GM23338 (cell line): ENCODE results near the gene OFD1. TPM values are rescaled to one million over a fixed set of nuclear protein-coding genes. Genes with fewer than 3 reads are reported as not detected.

Experiments
- ATAC-seq: fragments of 200-7000 bp; cut with Tn5 transposase; 3 replicates; pipeline ENCODE4 v1.9.1; 2020
- DNase-seq: peaks from one replicate; pipeline ENCODE4 v3.0.0-alpha.2; 2015; ENCODE audit warnings: low spot score
- H2AFZ ChIP-seq: fragments of 200-600 bp; sonication (generic); 2 replicates; pipeline ENCODE4 v1.8.0; 2016; ENCODE audit warnings: antibody characterized with exemption, mild to moderate bottlenecking, moderate library complexity
- H3F3A ChIP-seq: fragments of 200-600 bp; sonication (generic); replicated peaks from 2 replicates; pipeline ENCODE4 v1.8.0; 2017; ENCODE audit warnings: antibody characterized with exemption, mixed run types, low read depth
- H3K27ac ChIP-seq: fragments of 200-600 bp; sonication (generic); 2 replicates; pipeline ENCODE4 v1.6.1; 2016; ENCODE audit warnings: low read depth
- H3K27me3 ChIP-seq: fragments of 200-600 bp; sonication (generic); 2 replicates; pipeline ENCODE4 v1.8.0; 2016; ENCODE audit warnings: mild to moderate bottlenecking, mixed run types, moderate library complexity; ENCODE audit not compliant: insufficient read depth
- H3K36me3 ChIP-seq: fragments of 200-600 bp; sonication (generic); 2 replicates; pipeline ENCODE4 v1.8.0; 2016; ENCODE audit warnings: mild to moderate bottlenecking; ENCODE audit not compliant: insufficient read depth
- H3K4me1 ChIP-seq: fragments of 200-600 bp; sonication (generic); 2 replicates; pipeline ENCODE4 v1.8.0; 2016; ENCODE audit warnings: mild to moderate bottlenecking, moderate library complexity; ENCODE audit not compliant: insufficient read depth
- H3K4me2 ChIP-seq: fragments of 200-600 bp; sonication (generic); 2 replicates; pipeline ENCODE4 v1.7.1; 2017; ENCODE audit warnings: mixed run types
- H3K4me3 ChIP-seq: fragments of 200-600 bp; sonication (generic); 2 replicates; pipeline ENCODE4 v1.6.1; 2016; ENCODE audit warnings: mixed run types
- H3K79me2 ChIP-seq: fragments of 200-600 bp; sonication (generic); replicated peaks from 2 replicates; pipeline ENCODE4 v1.8.0; 2017; ENCODE audit warnings: mild to moderate bottlenecking; ENCODE audit not compliant: insufficient read depth
- H3K9me2 ChIP-seq: fragments of 200-600 bp; sonication (generic); 2 replicates; pipeline ENCODE4 v1.8.0; 2017; ENCODE audit not compliant: insufficient read depth
- H4K20me1 ChIP-seq: fragments of 200-600 bp; sonication (generic); replicated peaks from 2 replicates; pipeline ENCODE4 v1.8.0; 2017; ENCODE audit warnings: mild to moderate bottlenecking; ENCODE audit not compliant: insufficient read depth
- H3K27ac Mint-ChIP-seq: 2 replicates; pipeline ENCODE4 v1.8.0; 2020; ENCODE audit warnings: inconsistent platforms, mild to moderate bottlenecking, moderate library complexity, mixed read lengths
- H3K27me3 Mint-ChIP-seq: 3 replicates; pipeline ENCODE4 v1.8.0; 2022; ENCODE audit warnings: low read depth, mild to moderate bottlenecking, moderate library complexity, mixed read lengths, inconsistent platforms; ENCODE audit not compliant: insufficient read depth, poor library complexity
- H3K36me3 Mint-ChIP-seq: 3 replicates; pipeline ENCODE4 v1.8.0; 2021; ENCODE audit warnings: low read depth, mild to moderate bottlenecking, inconsistent platforms, moderate library complexity, mixed read lengths
- H3K4me1 Mint-ChIP-seq: 3 replicates; pipeline ENCODE4 v1.8.0; 2020; ENCODE audit warnings: mild to moderate bottlenecking, inconsistent platforms, mixed read lengths
- H3K4me3 Mint-ChIP-seq: 3 replicates; pipeline ENCODE4 v1.8.0; 2021; ENCODE audit warnings: moderate library complexity, mild to moderate bottlenecking, inconsistent platforms, mixed read lengths
- H3K9me3 Mint-ChIP-seq: 3 replicates; pipeline ENCODE4 v1.8.0; 2020; ENCODE audit warnings: moderate library complexity, mild to moderate bottlenecking, inconsistent platforms, mixed read lengths
- EZH2 ChIP-seq: fragments of 200-600 bp; sonication (generic); IDR thresholded peaks from one replicate; pipeline ENCODE4 v1.8.0; 2017; ENCODE audit warnings: antibody characterized with exemption, mild to moderate bottlenecking, low read depth; ENCODE audit not compliant: unreplicated experiment
- EZH2phosphoT487 ChIP-seq: fragments of 200-600 bp; sonication (generic); IDR thresholded peaks from one replicate; pipeline ENCODE4 v1.8.1; 2018; ENCODE audit warnings: antibody characterized with exemption; ENCODE audit not compliant: unreplicated experiment
- JUNB ChIP-seq: IDR thresholded peaks from one replicate; pipeline ENCODE4 v1.6.1; 2016; ENCODE audit warnings: antibody characterized with exemption; ENCODE audit not compliant: unreplicated experiment
- NANOG ChIP-seq: IDR thresholded peaks from 2 replicates; pipeline ENCODE4 v1.6.1; 2016; ENCODE audit warnings: antibody characterized with exemption, borderline replicate concordance
- POLR2AphosphoS5 ChIP-seq: IDR thresholded peaks from 2 replicates; pipeline ENCODE4 v1.6.1; 2016; ENCODE audit warnings: antibody characterized with exemption, low read depth
- STAT1 ChIP-seq: IDR thresholded peaks from one replicate; pipeline ENCODE4 v1.6.1; 2016; ENCODE audit warnings: antibody characterized with exemption; ENCODE audit not compliant: unreplicated experiment
- ZNF114 ChIP-seq: fragments of 250-450 bp; sonication (Bioruptor Pico); IDR thresholded peaks from 2 replicates; pipeline ENCODE4 v1.5.0; 2020; ENCODE audit warnings: mild to moderate bottlenecking, moderate library complexity
- ZNF331 ChIP-seq: fragments of 250-450 bp; sonication (Bioruptor Pico); IDR thresholded peaks from 2 replicates; pipeline ENCODE4 v1.5.0; 2020; ENCODE audit warnings: low read depth, mild to moderate bottlenecking, moderate library complexity
- polyA plus RNA-seq: library from polyadenylated mRNA; unstranded; fragments of >200 nt; fragmentation: Nextera tagmentation; extraction: Ambion mirVana; gene quantifications from 2 replicates; pipeline ENCODE4 v1.2.1, GENCODE V29; 2016
- total RNA-seq: library from RNA; depleted of rRNA; stranded (reverse); fragments of >200 nt; shearing (Covaris generic); gene quantifications from 2 replicates; pipeline ENCODE4 v1.2.3, GENCODE V29; 2014
- TF ChIP-seq, protein P1 (sequence below), 2 experiments: fragments of 200-600 bp in 1 of 2; sonication (generic) in 1 of 2; conservative IDR thresholded peaks; 2 replicates each; pipeline versions ENCODE4 v1.5.1 to v1.6.1; 2016 to 2017; ENCODE audit warnings: antibody characterized with exemption in 2 of 2, low read depth in 2 of 2, mild to moderate bottlenecking in 2 of 2, moderate library complexity in 1 of 2
- TF ChIP-seq, protein P2 (sequence below): IDR thresholded peaks from 2 replicates; pipeline ENCODE4 v1.6.1; 2016; ENCODE audit warnings: antibody characterized with exemption
- TF ChIP-seq, protein P3 (sequence below): fragments of 250-450 bp; sonication (Bioruptor Pico); IDR thresholded peaks from 2 replicates; pipeline ENCODE4 v1.5.0; 2020; ENCODE audit warnings: mild to moderate bottlenecking, moderate library complexity

Gene OFD1
- total and polyA plus RNA-seq, 2 experiments from 2014 or later, result 21.2 to 55.0 TPM

DNA sequence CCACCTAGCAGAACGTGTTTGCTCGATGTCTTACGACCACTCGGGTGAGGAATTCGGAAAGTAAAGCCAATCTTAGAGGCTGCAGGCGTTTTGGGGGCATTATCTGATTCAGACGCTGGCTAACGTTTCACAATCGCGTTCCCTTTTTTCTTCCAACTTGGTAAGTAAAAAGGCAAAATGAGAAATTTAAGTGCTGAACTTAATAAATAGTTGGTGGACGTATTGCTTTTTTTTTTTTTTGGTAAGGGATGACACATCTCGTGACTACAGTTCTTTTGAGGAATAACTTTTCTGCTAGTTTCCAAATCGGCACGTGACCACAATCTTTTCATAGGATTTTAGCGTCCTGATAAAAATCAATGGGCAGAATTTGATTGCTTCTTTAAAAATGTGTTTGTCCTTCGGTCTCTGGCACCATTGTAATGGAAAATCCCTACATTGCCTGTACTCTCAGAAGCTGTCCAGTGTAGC, 44.8 kb upstream of the OFD1 start:
- Histone ChIP-seq H3K9me2 (no peaks in the 10 kb centered on the region), H2AFZ (no peak overlapping the region), H3K4me1 (peaks cover 32% of the 10 kb centered on the region), H3K27me3 (peaks cover 10% of the 10 kb centered on the region; the same call in 1 of the 2 replicates), H3K4me3 (peak overlapping the region; percentile 76), H3K27ac (no peak overlapping the region), H3K79me2 (peaks cover 55% of the 10 kb centered on the region), H4K20me1 (peaks cover 14% of the 10 kb centered on the region), H3F3A (no peaks in the 10 kb centered on the region), H3K36me3 (no peaks in the 10 kb centered on the region), H3K4me2 (peak overlapping the region; percentile 92)
- peak overlapping the region; percentile 91 for H3K4me3 Mint-ChIP-seq
- TF ChIP-seq POLR2AphosphoS5 (no peak), STAT1 (no peak), EZH2 (no peak), ZNF331 (no peak), NANOG (no peak), EZH2phosphoT487 (no peak)
- TF ChIP-seq, protein P1, sequence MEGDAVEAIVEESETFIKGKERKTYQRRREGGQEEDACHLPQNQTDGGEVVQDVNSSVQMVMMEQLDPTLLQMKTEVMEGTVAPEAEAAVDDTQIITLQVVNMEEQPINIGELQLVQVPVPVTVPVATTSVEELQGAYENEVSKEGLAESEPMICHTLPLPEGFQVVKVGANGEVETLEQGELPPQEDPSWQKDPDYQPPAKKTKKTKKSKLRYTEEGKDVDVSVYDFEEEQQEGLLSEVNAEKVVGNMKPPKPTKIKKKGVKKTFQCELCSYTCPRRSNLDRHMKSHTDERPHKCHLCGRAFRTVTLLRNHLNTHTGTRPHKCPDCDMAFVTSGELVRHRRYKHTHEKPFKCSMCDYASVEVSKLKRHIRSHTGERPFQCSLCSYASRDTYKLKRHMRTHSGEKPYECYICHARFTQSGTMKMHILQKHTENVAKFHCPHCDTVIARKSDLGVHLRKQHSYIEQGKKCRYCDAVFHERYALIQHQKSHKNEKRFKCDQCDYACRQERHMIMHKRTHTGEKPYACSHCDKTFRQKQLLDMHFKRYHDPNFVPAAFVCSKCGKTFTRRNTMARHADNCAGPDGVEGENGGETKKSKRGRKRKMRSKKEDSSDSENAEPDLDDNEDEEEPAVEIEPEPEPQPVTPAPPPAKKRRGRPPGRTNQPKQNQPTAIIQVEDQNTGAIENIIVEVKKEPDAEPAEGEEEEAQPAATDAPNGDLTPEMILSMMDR (conservative IDR thresholded peaks at IDR 0.05; ENCODE audit: low read depth in 2 of 2), result no peak
- peak overlapping the region; percentile 85; the same call in 1 of the 2 replicates for H3K27ac Mint-ChIP-seq
- peaks cover 7% of the 10 kb centered on the region for H3K27me3 Mint-ChIP-seq
- peak; percentile 19 for DNase-seq
- H3K36me3 Mint-ChIP-seq, result no peaks in the 10 kb centered on the region; the same call in 1 of the 3 replicates
- peaks cover 34% of the 10 kb centered on the region for H3K4me1 Mint-ChIP-seq
- no peak for ATAC-seq
- no peaks in the 10 kb centered on the region for H3K9me3 Mint-ChIP-seq

DNA sequence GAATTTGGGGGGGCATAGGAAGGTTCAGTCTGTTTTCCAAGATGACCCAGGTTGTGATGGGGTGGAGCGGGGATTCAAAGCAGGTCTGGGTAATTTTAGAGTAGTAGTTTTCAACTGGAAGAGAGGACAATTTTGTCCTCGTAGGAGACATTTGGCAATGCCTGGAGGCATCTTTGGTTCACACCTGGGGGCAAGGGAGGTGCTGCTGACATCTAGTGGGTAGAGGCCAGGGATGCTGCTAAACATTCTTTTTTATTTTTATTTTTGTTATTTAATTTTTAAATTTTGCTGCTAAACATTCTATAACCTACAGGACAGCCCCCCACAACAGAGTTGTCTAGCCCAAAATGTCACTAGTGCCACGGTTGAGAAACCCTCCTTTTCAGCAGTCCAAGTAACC, 43.7 kb upstream of the OFD1 start:
- Histone ChIP-seq H4K20me1 (peaks cover 18% of the 10 kb centered on the region), H3K4me3 (peak overlapping the region; percentile 76), H3K27ac (no peak overlapping the region), H2AFZ (no peak overlapping the region), H3K4me1 (peaks cover 34% of the 10 kb centered on the region), H3K79me2 (peaks cover 66% of the 10 kb centered on the region), H3F3A (no peaks in the 10 kb centered on the region), H3K4me2 (peak overlapping the region; percentile 92), H3K36me3 (no peaks in the 10 kb centered on the region), H3K27me3 (peaks cover 10% of the 10 kb centered on the region; the same call in 1 of the 2 replicates), H3K9me2 (no peaks in the 10 kb centered on the region)
- peaks cover 44% of the 10 kb centered on the region for H3K4me1 Mint-ChIP-seq
- no peaks in the 10 kb centered on the region; the same call in 1 of the 3 replicates for H3K36me3 Mint-ChIP-seq
- peak overlapping the region; percentile 88 for H3K27ac Mint-ChIP-seq
- H3K9me3 Mint-ChIP-seq, result no peaks in the 10 kb centered on the region
- H3K27me3 Mint-ChIP-seq, result peaks cover 8% of the 10 kb centered on the region
- peak overlapping the region; percentile 91 for H3K4me3 Mint-ChIP-seq
- ATAC-seq (no peak), DNase-seq (no peak)
- TF ChIP-seq JUNB, result no peak
- TF ChIP-seq, protein P2, sequence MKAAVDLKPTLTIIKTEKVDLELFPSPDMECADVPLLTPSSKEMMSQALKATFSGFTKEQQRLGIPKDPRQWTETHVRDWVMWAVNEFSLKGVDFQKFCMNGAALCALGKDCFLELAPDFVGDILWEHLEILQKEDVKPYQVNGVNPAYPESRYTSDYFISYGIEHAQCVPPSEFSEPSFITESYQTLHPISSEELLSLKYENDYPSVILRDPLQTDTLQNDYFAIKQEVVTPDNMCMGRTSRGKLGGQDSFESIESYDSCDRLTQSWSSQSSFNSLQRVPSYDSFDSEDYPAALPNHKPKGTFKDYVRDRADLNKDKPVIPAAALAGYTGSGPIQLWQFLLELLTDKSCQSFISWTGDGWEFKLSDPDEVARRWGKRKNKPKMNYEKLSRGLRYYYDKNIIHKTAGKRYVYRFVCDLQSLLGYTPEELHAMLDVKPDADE, result no peak
- no peak for TF ChIP-seq ZNF331
- TF ChIP-seq, protein P3, sequence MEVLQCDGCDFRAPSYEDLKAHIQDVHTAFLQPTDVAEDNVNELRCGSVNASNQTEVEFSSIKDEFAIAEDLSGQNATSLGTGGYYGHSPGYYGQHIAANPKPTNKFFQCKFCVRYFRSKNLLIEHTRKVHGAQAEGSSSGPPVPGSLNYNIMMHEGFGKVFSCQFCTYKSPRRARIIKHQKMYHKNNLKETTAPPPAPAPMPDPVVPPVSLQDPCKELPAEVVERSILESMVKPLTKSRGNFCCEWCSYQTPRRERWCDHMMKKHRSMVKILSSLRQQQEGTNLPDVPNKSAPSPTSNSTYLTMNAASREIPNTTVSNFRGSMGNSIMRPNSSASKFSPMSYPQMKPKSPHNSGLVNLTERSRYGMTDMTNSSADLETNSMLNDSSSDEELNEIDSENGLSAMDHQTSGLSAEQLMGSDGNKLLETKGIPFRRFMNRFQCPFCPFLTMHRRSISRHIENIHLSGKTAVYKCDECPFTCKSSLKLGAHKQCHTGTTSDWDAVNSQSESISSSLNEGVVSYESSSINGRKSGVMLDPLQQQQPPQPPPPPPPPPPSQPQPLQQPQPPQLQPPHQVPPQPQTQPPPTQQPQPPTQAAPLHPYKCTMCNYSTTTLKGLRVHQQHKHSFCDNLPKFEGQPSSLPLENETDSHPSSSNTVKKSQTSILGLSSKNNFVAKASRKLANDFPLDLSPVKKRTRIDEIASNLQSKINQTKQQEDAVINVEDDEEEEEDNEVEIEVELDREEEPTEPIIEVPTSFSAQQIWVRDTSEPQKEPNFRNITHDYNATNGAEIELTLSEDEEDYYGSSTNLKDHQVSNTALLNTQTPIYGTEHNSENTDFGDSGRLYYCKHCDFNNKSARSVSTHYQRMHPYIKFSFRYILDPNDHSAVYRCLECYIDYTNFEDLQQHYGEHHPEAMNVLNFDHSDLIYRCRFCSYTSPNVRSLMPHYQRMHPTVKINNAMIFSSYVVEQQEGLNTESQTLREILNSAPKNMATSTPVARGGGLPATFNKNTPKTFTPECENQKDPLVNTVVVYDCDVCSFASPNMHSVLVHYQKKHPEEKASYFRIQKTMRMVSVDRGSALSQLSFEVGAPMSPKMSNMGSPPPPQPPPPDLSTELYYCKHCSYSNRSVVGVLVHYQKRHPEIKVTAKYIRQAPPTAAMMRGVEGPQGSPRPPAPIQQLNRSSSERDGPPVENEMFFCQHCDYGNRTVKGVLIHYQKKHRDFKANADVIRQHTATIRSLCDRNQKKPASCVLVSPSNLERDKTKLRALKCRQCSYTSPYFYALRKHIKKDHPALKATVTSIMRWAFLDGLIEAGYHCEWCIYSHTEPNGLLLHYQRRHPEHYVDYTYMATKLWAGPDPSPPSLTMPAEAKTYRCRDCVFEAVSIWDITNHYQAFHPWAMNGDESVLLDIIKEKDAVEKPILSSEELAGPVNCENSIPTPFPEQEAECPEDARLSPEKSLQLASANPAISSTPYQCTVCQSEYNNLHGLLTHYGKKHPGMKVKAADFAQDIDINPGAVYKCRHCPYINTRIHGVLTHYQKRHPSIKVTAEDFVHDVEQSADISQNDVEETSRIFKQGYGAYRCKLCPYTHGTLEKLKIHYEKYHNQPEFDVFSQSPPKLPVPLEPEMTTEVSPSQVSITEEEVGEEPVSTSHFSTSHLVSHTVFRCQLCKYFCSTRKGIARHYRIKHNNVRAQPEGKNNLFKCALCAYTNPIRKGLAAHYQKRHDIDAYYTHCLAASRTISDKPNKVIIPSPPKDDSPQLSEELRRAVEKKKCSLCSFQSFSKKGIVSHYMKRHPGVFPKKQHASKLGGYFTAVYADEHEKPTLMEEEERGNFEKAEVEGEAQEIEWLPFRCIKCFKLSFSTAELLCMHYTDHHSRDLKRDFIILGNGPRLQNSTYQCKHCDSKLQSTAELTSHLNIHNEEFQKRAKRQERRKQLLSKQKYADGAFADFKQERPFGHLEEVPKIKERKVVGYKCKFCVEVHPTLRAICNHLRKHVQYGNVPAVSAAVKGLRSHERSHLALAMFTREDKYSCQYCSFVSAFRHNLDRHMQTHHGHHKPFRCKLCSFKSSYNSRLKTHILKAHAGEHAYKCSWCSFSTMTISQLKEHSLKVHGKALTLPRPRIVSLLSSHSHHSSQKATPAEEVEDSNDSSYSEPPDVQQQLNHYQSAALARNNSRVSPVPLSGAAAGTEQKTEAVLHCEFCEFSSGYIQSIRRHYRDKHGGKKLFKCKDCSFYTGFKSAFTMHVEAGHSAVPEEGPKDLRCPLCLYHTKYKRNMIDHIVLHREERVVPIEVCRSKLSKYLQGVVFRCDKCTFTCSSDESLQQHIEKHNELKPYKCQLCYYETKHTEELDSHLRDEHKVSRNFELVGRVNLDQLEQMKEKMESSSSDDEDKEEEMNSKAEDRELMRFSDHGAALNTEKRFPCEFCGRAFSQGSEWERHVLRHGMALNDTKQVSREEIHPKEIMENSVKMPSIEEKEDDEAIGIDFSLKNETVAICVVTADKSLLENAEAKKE, result no peak
- TF ChIP-seq, protein P1 (conservative IDR thresholded peaks at IDR 0.05; ENCODE audit: low read depth in 2 of 2), result peak in 1 of 2 experiments; percentile 35; a peak in 3 of 4 replicates
- no peak for TF ChIP-seq ZNF114 (CRISPR knock-in tag)
